Measurements from ENCODE around the gene PRKCI.

PRKCI gene

DNA sequence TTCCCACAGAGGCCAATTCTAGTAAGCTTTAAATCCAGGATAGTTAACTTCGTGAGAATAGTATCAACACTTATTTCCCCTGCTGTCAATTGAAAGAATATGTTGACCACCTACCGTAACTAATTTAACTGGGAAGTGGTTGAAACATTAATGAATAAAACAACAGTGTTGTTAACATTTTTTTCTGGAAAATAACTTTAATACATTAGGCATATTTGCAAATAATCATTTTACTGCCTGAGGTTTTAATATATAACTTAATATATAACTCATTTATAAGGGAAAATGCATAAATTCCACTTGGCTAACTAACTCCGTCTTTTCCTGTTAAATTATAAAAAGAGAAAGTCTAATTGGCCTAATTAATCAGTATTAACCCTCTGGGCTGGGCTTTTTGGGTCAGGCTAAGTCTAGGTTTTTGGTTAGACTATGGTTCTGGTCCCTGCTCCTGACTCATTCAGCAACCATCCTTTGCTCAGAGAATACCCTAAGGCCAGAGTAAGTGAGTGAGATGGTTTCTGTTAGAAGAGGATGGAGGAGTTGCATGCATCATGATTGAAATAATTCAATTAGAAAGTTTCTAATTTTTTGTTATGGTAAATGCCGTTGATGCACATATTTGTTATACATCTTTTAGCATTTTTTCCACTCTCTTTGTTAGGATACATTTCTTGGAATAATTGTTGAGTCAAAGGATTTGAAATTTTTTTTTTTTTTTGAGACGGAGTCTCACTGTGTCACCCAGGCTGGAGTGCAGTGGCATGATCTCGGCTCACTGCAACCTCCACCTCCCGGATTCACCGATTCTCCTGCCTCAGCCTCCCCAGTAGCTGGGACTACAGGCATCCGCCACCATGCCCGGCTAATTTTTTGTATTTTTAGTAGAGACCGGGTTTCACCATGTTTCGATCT lies 124.5 kb downstream of the PRKCI start:
- DNase-seq, result no peak

DNA sequence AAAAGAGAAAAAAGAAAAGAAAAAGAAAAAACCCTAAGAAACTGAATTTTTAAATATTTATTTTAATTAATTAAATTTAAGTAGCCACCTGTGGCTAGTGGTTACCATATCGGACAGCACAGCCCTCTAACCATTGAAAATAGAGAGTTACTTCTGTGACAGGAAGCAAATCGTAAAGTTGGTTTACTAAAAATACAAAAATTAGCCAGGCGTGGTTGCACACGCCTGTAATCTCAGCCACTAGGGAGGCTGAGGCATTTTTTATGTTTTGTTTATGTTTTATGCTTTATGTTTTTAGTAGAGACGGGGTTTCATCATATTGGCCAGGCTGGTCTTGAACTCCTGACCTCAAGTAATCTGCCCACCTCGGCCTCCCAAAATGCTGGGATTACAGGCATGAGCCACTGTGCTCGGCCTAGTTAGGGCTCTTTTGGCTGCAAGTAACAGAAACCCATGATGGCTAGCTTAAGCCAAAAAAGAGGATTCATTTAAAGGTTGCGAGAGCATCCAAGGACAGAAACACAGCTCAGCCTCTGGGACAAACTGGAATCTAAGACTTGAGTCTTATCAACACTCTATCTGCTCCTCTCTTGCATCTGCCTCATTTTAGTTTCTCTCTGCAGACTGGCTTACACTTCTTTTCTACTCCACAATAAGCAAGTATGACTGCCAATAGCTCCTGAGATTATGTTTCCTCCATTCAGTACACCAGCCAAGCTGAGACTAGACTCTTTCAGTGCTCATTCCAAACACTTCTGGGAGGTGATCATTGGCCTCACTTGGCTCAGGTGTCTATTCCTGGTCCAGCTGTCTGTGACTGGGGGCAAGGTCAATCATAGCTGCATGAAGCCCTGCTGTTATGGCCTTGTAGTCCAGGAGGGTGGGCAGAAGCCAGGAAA lies 128.5 kb downstream of the PRKCI start:
- DNase-seq, result no peak

- DNase-seq, result no peak
These were observed 130.7 kb downstream of the PRKCI start for GRCh38 chr3:170352936-170353335.

GRCh38 chr3:170353485-170353884 lies 131.3 kb downstream of the PRKCI start:
- no peak for DNase-seq

- no peak for DNase-seq
These were observed 132.5 kb downstream of the PRKCI start for GRCh38 chr3:170354760-170355159.

Measured in stimulated activated CD4-positive, alpha-beta T cell treated with anti-CD3 and anti-CD28 coated beads, Interleukin-4, amount 100 ng/mL, for 1 hour (primary cell).